Coronary artery (tissue), 2 donors: ENCODE measurements around the gene DOLK.
"Not testable (repeated sequence)": the region's sequence is repeated elsewhere in the genome, so short reads cannot be mapped to it uniquely, and the experiment has no call there.

ENCODE experiments used
- DNase-seq: peaks from one replicate; pipeline ENCODE4 v3.0.0-alpha.2; 2017; ENCODE audit warnings: low spot score
- H3K27ac ChIP-seq, 2 donors: fragments of 200-600 bp; sonication (generic); one replicate each; pipeline ENCODE4 v1.5.1; 2016 to 2019
- H3K4me3 ChIP-seq: fragments of 200-600 bp; sonication (generic); 2 replicates; pipeline ENCODE4 v1.5.1; 2016; ENCODE audit warnings: mild to moderate bottlenecking, moderate library complexity
- CTCF ChIP-seq: fragments of 200-600 bp; sonication (generic); IDR thresholded peaks from one replicate; pipeline ENCODE4 v1.5.1; 2019; ENCODE audit warnings: antibody characterized with exemption

Gene DOLK

GRCh38 chr9:128972956-128973355, 25.6 kb upstream of the DOLK start:
- no peak for TF ChIP-seq CTCF
- no peak for DNase-seq
- Histone ChIP-seq H3K27ac (no peak overlapping the region), H3K4me3 (no peak overlapping the region)

- Histone ChIP-seq H3K27ac (no peak overlapping the region), H3K4me3 (no peak overlapping the region)
- no peak for TF ChIP-seq CTCF
- DNase-seq = no peak
These were observed 22.1 kb upstream of the DOLK start for GRCh38 chr9:128969491-128969890.

- H3K4me3 ChIP-seq, DNase-seq, H3K27ac ChIP-seq: not testable (repeated sequence)
These were observed 14.0 kb upstream of the DOLK start for GRCh38 chr9:128961403-128961802.

- TF ChIP-seq CTCF = no peak
- H3K27ac ChIP-seq = peak overlapping the region; percentile 92 to 98
- H3K4me3 ChIP-seq = peak overlapping the region; percentile 94
- DNase-seq = peak; percentile 81
These were observed 201 bp downstream of the DOLK start for GRCh38 chr9:128947277-128947526.

- TF ChIP-seq CTCF = no peak
- no peak for DNase-seq
These were observed 679 bp downstream of the DOLK start for GRCh38 chr9:128946571-128947276.

GRCh38 chr9:128945798-128946501, 1.5 kb downstream of the DOLK start:
- no peak overlapping the region for H3K27ac ChIP-seq
- no peak for TF ChIP-seq CTCF
- H3K4me3 ChIP-seq = peak overlapping the region; percentile 94
- DNase-seq = no peak

More at GRCh38 chr9:128946571-128947276, 679 bp downstream of the DOLK start:
- Histone ChIP-seq H3K27ac (peak overlapping the region; percentile 92 to 98), H3K4me3 (peak overlapping the region; percentile 94)

GRCh38 chr9:128944966-128945365, 2.4 kb downstream of the DOLK start:
- DNase-seq = not testable (repeated sequence)

More at GRCh38 chr9:128944966-128945365, 2.4 kb downstream of the DOLK start:
- not testable (repeated sequence) for H3K27ac ChIP-seq, H3K4me3 ChIP-seq
